DND-41 (cell line): Measurements from ENCODE around the gene TMIE.

Source experiments
- ATAC-seq: fragments of 200-7000 bp; cut with Tn5 transposase; 3 replicates; pipeline ENCODE4 v1.9.1; 2021; ENCODE audit warnings: low read depth; ENCODE audit not compliant: insufficient read depth
- DNase-seq: peaks from one replicate; pipeline ENCODE4 v3.0.0-alpha.2; 2020
- H2AFZ ChIP-seq: 2 replicates; pipeline ENCODE4 v1.6.0; 2012; ENCODE audit warnings: low read depth, low read length
- H3K27ac ChIP-seq: 2 replicates; pipeline ENCODE4 v1.5.1; 2012; ENCODE audit warnings: low read length, inconsistent platforms
- H3K27me3 ChIP-seq: fragments of 200-600 bp; sonication (generic); 2 replicates; pipeline ENCODE4 v1.6.0; 2012; ENCODE audit warnings: low read length, mild to moderate bottlenecking, inconsistent platforms; ENCODE audit not compliant: insufficient read depth, poor library complexity
- H3K36me3 ChIP-seq: 2 replicates; pipeline ENCODE4 v1.5.1; 2012; ENCODE audit warnings: low read length, inconsistent platforms; ENCODE audit not compliant: insufficient read depth
- H3K4me1 ChIP-seq: 2 replicates; pipeline ENCODE4 v1.5.1; 2012; ENCODE audit warnings: mild to moderate bottlenecking, low read length; ENCODE audit not compliant: insufficient read depth
- H3K4me2 ChIP-seq: 2 replicates; pipeline ENCODE4 v1.6.0; 2012; ENCODE audit warnings: mild to moderate bottlenecking, moderate library complexity, low read length, inconsistent platforms; ENCODE audit not compliant: insufficient read depth
- H3K4me3 ChIP-seq, 2 experiments: fragments of 200-600 bp in 1 of 2; shearing (Covaris generic) in 1 of 2; 2 replicates each; pipeline ENCODE4 v1.5.1; 2012 to 2016; ENCODE audit warnings: inconsistent platforms in 2 of 2, low read length in 2 of 2, mild to moderate bottlenecking in 2 of 2, low read depth in 1 of 2, moderate library complexity in 1 of 2
- H3K79me2 ChIP-seq: 2 replicates; pipeline ENCODE4 v1.6.0; 2012; ENCODE audit warnings: low read length, inconsistent platforms; ENCODE audit not compliant: insufficient read depth
- H3K9ac ChIP-seq: 2 replicates; pipeline ENCODE4 v1.6.0; 2012; ENCODE audit warnings: low read depth, mild to moderate bottlenecking, inconsistent platforms, low read length, moderate library complexity
- H3K9me3 ChIP-seq: 2 replicates; pipeline ENCODE4 v1.5.1; 2012; ENCODE audit warnings: low read length, moderate library complexity, mild to moderate bottlenecking, inconsistent platforms; ENCODE audit not compliant: insufficient read depth, severe bottlenecking
- H4K20me1 ChIP-seq: 2 replicates; pipeline ENCODE4 v1.6.0; 2012; ENCODE audit warnings: low read length; ENCODE audit not compliant: insufficient read depth
- EZH2 ChIP-seq: IDR thresholded peaks from 3 replicates; pipeline ENCODE4 v1.6.1; 2012; ENCODE audit warnings: borderline replicate concordance, low read depth, mild to moderate bottlenecking, moderate library complexity, low read length, inconsistent platforms; ENCODE audit not compliant: severe bottlenecking
- TF ChIP-seq, protein P1 (sequence below): IDR thresholded peaks from 2 replicates; pipeline ENCODE4 v1.5.1; 2012; ENCODE audit warnings: borderline replicate concordance, low read length, moderate library complexity, mild to moderate bottlenecking; ENCODE audit not compliant: poor library complexity, severe bottlenecking; ENCODE audit errors: extremely low read depth

The TMIE gene

DNA sequence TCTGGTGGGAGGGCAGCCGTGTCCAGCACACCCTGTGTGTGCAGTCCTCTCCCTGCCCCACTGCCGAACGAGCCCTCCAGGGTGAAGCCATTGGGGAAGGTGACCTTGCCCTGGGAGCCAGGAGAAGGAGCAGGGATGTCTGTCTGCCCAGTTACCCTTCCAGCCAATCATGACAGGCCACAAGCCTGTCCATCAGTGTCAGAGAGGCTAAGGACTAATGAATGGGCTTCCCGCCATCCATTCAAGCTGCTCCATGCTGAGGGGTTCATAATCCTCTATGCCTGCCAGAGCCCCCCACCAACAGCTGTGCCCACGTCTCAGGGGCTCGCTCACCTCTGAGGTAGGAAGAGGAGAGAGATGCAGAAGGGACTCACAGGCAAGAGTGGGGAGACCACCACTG lies 22.9 kb upstream of the TMIE start:
- H3K27ac ChIP-seq = no peak overlapping the region
- no peaks in the 10 kb centered on the region for H3K79me2 ChIP-seq
- no peaks in the 10 kb centered on the region for H4K20me1 ChIP-seq
- H2AFZ ChIP-seq = no peak overlapping the region
- no peaks in the 10 kb centered on the region for H3K36me3 ChIP-seq
- H3K27me3 ChIP-seq = no peaks in the 10 kb centered on the region
- no peaks in the 10 kb centered on the region for H3K4me1 ChIP-seq
- DNase-seq = no peak
- no peak overlapping the region for H3K4me3 ChIP-seq
- H3K9me3 ChIP-seq = no peaks in the 10 kb centered on the region
- no peak overlapping the region for H3K9ac ChIP-seq
- H3K4me2 ChIP-seq = no peak overlapping the region
- TF ChIP-seq EZH2 = no peak
- TF ChIP-seq, protein P1, sequence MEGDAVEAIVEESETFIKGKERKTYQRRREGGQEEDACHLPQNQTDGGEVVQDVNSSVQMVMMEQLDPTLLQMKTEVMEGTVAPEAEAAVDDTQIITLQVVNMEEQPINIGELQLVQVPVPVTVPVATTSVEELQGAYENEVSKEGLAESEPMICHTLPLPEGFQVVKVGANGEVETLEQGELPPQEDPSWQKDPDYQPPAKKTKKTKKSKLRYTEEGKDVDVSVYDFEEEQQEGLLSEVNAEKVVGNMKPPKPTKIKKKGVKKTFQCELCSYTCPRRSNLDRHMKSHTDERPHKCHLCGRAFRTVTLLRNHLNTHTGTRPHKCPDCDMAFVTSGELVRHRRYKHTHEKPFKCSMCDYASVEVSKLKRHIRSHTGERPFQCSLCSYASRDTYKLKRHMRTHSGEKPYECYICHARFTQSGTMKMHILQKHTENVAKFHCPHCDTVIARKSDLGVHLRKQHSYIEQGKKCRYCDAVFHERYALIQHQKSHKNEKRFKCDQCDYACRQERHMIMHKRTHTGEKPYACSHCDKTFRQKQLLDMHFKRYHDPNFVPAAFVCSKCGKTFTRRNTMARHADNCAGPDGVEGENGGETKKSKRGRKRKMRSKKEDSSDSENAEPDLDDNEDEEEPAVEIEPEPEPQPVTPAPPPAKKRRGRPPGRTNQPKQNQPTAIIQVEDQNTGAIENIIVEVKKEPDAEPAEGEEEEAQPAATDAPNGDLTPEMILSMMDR = no peak
- no peak for ATAC-seq

DNA sequence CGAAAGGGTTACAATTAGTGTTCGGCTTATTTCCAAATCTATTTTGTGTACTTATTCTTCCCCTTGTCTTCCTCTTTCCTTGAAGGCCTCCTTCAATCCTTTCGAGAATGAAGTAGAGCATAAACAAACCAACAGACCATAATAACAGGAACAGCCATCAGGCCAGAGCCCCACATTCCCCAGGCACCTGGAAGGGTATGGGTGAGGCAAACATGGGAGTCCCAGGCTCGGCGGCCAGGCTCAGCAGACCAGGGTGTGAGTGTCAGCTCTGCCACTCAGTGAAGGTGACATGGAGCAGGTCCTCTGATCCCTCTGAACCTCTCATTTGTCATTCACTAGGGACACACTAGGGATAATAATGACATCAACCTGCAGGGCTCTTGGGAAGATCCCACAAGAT lies 21.5 kb upstream of the TMIE start:
- no peak for DNase-seq
- no peak for ATAC-seq
- Histone ChIP-seq H3K36me3 (no peaks in the 10 kb centered on the region), H2AFZ (no peak overlapping the region), H3K9ac (no peak overlapping the region), H4K20me1 (no peaks in the 10 kb centered on the region), H3K27me3 (no peaks in the 10 kb centered on the region), H3K4me2 (no peak overlapping the region), H3K27ac (no peak overlapping the region), H3K79me2 (no peaks in the 10 kb centered on the region), H3K4me3 (no peak overlapping the region), H3K4me1 (no peaks in the 10 kb centered on the region), H3K9me3 (no peaks in the 10 kb centered on the region)
- TF ChIP-seq EZH2 = no peak

DNA sequence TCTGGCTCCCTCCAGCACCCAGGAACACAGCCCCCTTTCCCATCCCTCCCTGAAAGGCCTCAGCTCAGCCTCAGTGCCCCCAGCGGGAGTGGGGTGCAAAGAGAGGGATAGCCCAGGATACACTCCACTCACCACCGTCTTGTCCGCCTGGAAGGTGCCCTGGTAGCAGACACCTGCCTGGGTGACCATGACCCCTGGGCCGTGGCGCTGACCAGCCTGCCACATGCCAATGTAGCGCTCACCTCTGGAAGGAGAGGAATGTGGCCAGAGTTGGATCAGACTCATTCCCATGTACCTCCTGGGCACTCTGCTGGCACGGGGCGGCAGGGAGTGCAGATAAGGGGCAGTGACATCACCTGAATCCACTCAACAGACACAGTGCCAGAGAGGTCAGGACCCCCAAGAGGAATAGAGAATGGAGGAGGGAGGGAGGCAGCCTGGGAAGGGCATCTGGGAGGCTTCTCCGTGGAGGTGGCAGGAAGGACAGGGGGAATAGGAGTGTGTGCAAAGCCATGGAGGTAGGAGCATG lies 20.8 kb upstream of the TMIE start:
- H3K27me3 ChIP-seq = no peaks in the 10 kb centered on the region
- ATAC-seq = no peak

DNA sequence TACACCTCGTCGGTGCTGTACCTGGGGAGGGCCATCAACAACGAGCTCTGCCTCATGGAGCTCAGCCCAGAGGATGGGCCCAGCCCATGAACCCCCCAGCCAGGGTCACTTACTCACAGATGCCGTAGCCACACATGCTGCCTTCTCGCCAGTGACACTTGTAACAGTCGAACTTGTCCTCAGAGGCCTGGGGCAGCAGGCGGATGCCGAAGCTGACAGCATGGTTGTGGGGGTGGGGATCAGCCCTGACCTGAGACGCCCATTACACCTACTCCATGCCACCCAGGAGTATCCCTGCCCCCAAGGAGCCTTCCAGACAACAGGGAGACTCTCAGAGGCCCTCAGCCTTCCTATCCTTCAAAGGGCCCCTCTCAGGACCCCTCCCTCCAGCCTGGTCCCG lies 19.8 kb upstream of the TMIE start:
- DNase-seq = no peak
- Histone ChIP-seq H3K27me3 (no peaks in the 10 kb centered on the region), H3K36me3 (no peaks in the 10 kb centered on the region), H3K4me2 (no peak overlapping the region), H3K4me1 (no peaks in the 10 kb centered on the region), H3K79me2 (no peaks in the 10 kb centered on the region), H4K20me1 (no peaks in the 10 kb centered on the region), H3K9me3 (no peaks in the 10 kb centered on the region), H3K27ac (no peak overlapping the region), H3K4me3 (no peak overlapping the region), H2AFZ (no peak overlapping the region), H3K9ac (no peak overlapping the region)
- no peak for ATAC-seq
- TF ChIP-seq EZH2 = no peak

More for the DNA sequence above, 20.8 kb upstream of the TMIE start:
- Histone ChIP-seq H3K4me2 (no peak overlapping the region), H3K9ac (no peak overlapping the region), H3K4me1 (no peaks in the 10 kb centered on the region), H3K79me2 (no peaks in the 10 kb centered on the region), H4K20me1 (no peaks in the 10 kb centered on the region), H3K36me3 (no peaks in the 10 kb centered on the region), H3K9me3 (no peaks in the 10 kb centered on the region), H3K4me3 (no peak overlapping the region), H2AFZ (no peak overlapping the region), H3K27ac (no peak overlapping the region)
- no peak for DNase-seq
- TF ChIP-seq, protein P1 = no peak
- no peak for TF ChIP-seq EZH2
